ENCODE results near the gene SCN8A. TPM values are rescaled to one million over a fixed set of nuclear protein-coding genes. Genes with fewer than 3 reads are reported as not detected.

SCN8A gene
- total and polyA plus RNA-seq, 2 experiments from 2014 or later: 4.6 to 23.9 TPM

DNA sequence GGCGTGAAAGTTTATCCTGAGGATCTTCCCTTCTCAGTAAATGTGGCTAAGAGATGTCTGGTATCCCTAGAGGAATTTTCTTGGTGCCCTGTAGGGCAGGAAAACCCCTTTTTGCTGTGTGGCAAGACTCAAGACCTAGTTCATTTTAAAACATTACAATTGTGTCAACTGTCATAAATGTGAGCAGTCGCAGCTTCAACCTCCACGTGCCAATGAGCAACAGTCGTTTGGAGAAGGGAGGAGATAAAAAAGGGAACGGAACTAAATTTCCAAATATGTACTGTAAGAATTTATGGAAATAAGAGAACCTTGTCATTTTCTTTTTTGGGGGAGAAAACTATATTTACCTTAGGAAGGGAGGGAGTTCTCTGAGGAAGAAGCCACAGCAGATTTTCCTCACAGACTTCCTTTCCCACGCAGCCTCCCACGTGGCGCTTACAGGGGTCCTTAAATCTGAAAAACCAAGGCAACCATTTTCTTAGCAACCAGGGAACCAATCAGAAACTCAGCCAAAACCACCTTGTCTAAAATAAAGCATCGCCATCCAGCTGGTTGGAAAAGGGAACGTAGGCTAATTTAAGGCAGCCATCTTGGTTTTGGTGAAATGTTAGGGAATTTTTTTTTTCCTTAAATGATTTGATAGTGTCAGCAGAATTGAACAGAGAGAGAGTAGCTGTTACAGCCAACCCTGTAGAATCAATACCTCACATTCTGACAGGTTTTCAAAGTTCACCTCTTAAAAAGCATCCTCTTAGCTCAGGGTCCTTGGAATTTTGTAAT lies 158.4 kb downstream of the SCN8A start:
- H3K4me2 ChIP-seq: no peak overlapping the region

More for the DNA sequence above, 158.4 kb downstream of the SCN8A start:
- Histone ChIP-seq H2AFZ (no peak overlapping the region), H3K4me1 (ENCODE audit: insufficient read depth) (no peaks in the 10 kb centered on the region), H3F3A (replicated peaks; ENCODE audit: low read depth) (no peaks in the 10 kb centered on the region), H3K4me3 (no peak overlapping the region), H4K20me1 (replicated peaks; ENCODE audit: insufficient read depth) (peaks cover 11% of the 10 kb centered on the region; the same call in 1 of the 2 replicates), H3K27ac (ENCODE audit: low read depth) (no peak overlapping the region), H3K27me3 (ENCODE audit: insufficient read depth) (no peaks in the 10 kb centered on the region), H3K79me2 (replicated peaks; ENCODE audit: insufficient read depth) (no peaks in the 10 kb centered on the region), H3K9me2 (ENCODE audit: insufficient read depth) (no peaks in the 10 kb centered on the region), H3K36me3 (ENCODE audit: insufficient read depth) (peaks cover 11% of the 10 kb centered on the region)
- ATAC-seq (no peak), DNase-seq (ENCODE audit: low spot score) (no peak)
- Mint-ChIP-seq H3K27me3 (ENCODE audit: insufficient read depth, low read depth, poor library complexity) (no peaks in the 10 kb centered on the region), H3K27ac (no peak overlapping the region), H3K36me3 (ENCODE audit: low read depth) (peaks cover 15% of the 10 kb centered on the region), H3K4me1 (no peaks in the 10 kb centered on the region), H3K9me3 (no peaks in the 10 kb centered on the region), H3K4me3 (no peak overlapping the region)
- no peak for TF ChIP-seq ZNF331 (CRISPR knock-in tag; IDR thresholded peaks at IDR 0.05; ENCODE audit: low read depth)
- no peak for TF ChIP-seq JUNB (IDR thresholded peaks at IDR 0.05; ENCODE audit: unreplicated experiment)
- TF ChIP-seq CREB1 (CRISPR knock-in tag; IDR thresholded peaks at IDR 0.05; ENCODE audit: low read depth): no peak
- no peak for TF ChIP-seq ZNF114 (CRISPR knock-in tag; IDR thresholded peaks at IDR 0.05)
- TF ChIP-seq, protein P1, sequence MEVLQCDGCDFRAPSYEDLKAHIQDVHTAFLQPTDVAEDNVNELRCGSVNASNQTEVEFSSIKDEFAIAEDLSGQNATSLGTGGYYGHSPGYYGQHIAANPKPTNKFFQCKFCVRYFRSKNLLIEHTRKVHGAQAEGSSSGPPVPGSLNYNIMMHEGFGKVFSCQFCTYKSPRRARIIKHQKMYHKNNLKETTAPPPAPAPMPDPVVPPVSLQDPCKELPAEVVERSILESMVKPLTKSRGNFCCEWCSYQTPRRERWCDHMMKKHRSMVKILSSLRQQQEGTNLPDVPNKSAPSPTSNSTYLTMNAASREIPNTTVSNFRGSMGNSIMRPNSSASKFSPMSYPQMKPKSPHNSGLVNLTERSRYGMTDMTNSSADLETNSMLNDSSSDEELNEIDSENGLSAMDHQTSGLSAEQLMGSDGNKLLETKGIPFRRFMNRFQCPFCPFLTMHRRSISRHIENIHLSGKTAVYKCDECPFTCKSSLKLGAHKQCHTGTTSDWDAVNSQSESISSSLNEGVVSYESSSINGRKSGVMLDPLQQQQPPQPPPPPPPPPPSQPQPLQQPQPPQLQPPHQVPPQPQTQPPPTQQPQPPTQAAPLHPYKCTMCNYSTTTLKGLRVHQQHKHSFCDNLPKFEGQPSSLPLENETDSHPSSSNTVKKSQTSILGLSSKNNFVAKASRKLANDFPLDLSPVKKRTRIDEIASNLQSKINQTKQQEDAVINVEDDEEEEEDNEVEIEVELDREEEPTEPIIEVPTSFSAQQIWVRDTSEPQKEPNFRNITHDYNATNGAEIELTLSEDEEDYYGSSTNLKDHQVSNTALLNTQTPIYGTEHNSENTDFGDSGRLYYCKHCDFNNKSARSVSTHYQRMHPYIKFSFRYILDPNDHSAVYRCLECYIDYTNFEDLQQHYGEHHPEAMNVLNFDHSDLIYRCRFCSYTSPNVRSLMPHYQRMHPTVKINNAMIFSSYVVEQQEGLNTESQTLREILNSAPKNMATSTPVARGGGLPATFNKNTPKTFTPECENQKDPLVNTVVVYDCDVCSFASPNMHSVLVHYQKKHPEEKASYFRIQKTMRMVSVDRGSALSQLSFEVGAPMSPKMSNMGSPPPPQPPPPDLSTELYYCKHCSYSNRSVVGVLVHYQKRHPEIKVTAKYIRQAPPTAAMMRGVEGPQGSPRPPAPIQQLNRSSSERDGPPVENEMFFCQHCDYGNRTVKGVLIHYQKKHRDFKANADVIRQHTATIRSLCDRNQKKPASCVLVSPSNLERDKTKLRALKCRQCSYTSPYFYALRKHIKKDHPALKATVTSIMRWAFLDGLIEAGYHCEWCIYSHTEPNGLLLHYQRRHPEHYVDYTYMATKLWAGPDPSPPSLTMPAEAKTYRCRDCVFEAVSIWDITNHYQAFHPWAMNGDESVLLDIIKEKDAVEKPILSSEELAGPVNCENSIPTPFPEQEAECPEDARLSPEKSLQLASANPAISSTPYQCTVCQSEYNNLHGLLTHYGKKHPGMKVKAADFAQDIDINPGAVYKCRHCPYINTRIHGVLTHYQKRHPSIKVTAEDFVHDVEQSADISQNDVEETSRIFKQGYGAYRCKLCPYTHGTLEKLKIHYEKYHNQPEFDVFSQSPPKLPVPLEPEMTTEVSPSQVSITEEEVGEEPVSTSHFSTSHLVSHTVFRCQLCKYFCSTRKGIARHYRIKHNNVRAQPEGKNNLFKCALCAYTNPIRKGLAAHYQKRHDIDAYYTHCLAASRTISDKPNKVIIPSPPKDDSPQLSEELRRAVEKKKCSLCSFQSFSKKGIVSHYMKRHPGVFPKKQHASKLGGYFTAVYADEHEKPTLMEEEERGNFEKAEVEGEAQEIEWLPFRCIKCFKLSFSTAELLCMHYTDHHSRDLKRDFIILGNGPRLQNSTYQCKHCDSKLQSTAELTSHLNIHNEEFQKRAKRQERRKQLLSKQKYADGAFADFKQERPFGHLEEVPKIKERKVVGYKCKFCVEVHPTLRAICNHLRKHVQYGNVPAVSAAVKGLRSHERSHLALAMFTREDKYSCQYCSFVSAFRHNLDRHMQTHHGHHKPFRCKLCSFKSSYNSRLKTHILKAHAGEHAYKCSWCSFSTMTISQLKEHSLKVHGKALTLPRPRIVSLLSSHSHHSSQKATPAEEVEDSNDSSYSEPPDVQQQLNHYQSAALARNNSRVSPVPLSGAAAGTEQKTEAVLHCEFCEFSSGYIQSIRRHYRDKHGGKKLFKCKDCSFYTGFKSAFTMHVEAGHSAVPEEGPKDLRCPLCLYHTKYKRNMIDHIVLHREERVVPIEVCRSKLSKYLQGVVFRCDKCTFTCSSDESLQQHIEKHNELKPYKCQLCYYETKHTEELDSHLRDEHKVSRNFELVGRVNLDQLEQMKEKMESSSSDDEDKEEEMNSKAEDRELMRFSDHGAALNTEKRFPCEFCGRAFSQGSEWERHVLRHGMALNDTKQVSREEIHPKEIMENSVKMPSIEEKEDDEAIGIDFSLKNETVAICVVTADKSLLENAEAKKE (CRISPR knock-in tag; IDR thresholded peaks at IDR 0.05): no peak
- TF ChIP-seq NANOG (IDR thresholded peaks at IDR 0.05; ENCODE audit: borderline replicate concordance): no peak
- TF ChIP-seq, protein P2, sequence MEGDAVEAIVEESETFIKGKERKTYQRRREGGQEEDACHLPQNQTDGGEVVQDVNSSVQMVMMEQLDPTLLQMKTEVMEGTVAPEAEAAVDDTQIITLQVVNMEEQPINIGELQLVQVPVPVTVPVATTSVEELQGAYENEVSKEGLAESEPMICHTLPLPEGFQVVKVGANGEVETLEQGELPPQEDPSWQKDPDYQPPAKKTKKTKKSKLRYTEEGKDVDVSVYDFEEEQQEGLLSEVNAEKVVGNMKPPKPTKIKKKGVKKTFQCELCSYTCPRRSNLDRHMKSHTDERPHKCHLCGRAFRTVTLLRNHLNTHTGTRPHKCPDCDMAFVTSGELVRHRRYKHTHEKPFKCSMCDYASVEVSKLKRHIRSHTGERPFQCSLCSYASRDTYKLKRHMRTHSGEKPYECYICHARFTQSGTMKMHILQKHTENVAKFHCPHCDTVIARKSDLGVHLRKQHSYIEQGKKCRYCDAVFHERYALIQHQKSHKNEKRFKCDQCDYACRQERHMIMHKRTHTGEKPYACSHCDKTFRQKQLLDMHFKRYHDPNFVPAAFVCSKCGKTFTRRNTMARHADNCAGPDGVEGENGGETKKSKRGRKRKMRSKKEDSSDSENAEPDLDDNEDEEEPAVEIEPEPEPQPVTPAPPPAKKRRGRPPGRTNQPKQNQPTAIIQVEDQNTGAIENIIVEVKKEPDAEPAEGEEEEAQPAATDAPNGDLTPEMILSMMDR (conservative IDR thresholded peaks at IDR 0.05; ENCODE audit: low read depth in 2 of 2): no peak
- no peak for TF ChIP-seq STAT1 (IDR thresholded peaks at IDR 0.05; ENCODE audit: unreplicated experiment)
- TF ChIP-seq EZH2phosphoT487 (IDR thresholded peaks at IDR 0.05; ENCODE audit: unreplicated experiment): no peak
- no peak for TF ChIP-seq EZH2 (IDR thresholded peaks at IDR 0.05; ENCODE audit: low read depth, unreplicated experiment)
- TF ChIP-seq, protein P3, sequence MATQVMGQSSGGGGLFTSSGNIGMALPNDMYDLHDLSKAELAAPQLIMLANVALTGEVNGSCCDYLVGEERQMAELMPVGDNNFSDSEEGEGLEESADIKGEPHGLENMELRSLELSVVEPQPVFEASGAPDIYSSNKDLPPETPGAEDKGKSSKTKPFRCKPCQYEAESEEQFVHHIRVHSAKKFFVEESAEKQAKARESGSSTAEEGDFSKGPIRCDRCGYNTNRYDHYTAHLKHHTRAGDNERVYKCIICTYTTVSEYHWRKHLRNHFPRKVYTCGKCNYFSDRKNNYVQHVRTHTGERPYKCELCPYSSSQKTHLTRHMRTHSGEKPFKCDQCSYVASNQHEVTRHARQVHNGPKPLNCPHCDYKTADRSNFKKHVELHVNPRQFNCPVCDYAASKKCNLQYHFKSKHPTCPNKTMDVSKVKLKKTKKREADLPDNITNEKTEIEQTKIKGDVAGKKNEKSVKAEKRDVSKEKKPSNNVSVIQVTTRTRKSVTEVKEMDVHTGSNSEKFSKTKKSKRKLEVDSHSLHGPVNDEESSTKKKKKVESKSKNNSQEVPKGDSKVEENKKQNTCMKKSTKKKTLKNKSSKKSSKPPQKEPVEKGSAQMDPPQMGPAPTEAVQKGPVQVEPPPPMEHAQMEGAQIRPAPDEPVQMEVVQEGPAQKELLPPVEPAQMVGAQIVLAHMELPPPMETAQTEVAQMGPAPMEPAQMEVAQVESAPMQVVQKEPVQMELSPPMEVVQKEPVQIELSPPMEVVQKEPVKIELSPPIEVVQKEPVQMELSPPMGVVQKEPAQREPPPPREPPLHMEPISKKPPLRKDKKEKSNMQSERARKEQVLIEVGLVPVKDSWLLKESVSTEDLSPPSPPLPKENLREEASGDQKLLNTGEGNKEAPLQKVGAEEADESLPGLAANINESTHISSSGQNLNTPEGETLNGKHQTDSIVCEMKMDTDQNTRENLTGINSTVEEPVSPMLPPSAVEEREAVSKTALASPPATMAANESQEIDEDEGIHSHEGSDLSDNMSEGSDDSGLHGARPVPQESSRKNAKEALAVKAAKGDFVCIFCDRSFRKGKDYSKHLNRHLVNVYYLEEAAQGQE (IDR thresholded peaks at IDR 0.05; ENCODE audit: unreplicated experiment): no peak

All from GM23338 (cell line).